Prostate gland (tissue), 2 donors: Measurements from ENCODE around the gene DLG2. TPM values are rescaled to one million over a fixed set of nuclear protein-coding genes. Genes with fewer than 3 reads are reported as not detected.
"Not testable (repeated sequence)": the region's sequence is repeated elsewhere in the genome, so short reads cannot be mapped to it uniquely, and the experiment has no call there.

Source experiments
- DNase-seq: peaks from one replicate; pipeline ENCODE4 v3.0.0-alpha.2; 2019; ENCODE audit warnings: low spot score
- H3K27ac ChIP-seq, 2 donors: fragments of 200-600 bp; sonication (generic); 2 replicates each; pipeline ENCODE4 v1.5.1; 2017 to 2019
- H3K27me3 ChIP-seq: fragments of 200-600 bp; sonication (generic); replicated peaks from 2 replicates; pipeline ENCODE4 v1.5.1; 2019; ENCODE audit not compliant: insufficient read depth
- H3K36me3 ChIP-seq, 2 donors: fragments of 200-600 bp; sonication (generic); 1 replicate in 1 of 2; 2 replicates in 1 of 2; pipeline versions ENCODE4 v1.5.1 to v1.8.1; 2017 to 2019
- H3K4me1 ChIP-seq: fragments of 200-600 bp; sonication (generic); replicated peaks from 2 replicates; pipeline ENCODE4 v1.5.1; 2019
- H3K4me3 ChIP-seq, 2 donors: fragments of 200-600 bp; sonication (generic); 2 replicates each; pipeline ENCODE4 v1.5.1; 2017 to 2019
- H3K9me3 ChIP-seq: fragments of 200-600 bp; sonication (generic); 2 replicates; pipeline ENCODE4 v1.5.1; 2017
- CTCF ChIP-seq, 4 experiments: fragments of 200-600 bp in 2 of 4; fragments of 450-650 bp in 2 of 4; sonication (generic) in 2 of 4; IDR thresholded peaks; 1 replicate in 3 of 4; 2 replicates in 1 of 4; pipeline ENCODE4 v1.5.1; 2016 to 2019; ENCODE audit warnings: antibody characterized with exemption in 4 of 4, mild to moderate bottlenecking in 2 of 4, moderate library complexity in 2 of 4
- POLR2A ChIP-seq: fragments of 450-650 bp; IDR thresholded peaks from one replicate; pipeline ENCODE4 v1.6.1; 2016; ENCODE audit warnings: antibody characterized with exemption, mild to moderate bottlenecking
- POLR2AphosphoS5 ChIP-seq: sonication (generic); formaldehyde crosslinking; IDR thresholded peaks from one replicate; pipeline ENCODE4 v1.6.1; 2017; ENCODE audit warnings: antibody characterized with exemption
- WGBS: methylation state at CpG from one replicate; pipeline ENCODE4 v1.1.5; 2018; 5-methylcytosine and 5-hydroxymethylcytosine counted together
- intact Hi-C: fragments of 100-400 bp; cut with DNase I; formaldehyde crosslinking; loops from one replicate; pipeline ENCODE4 v1.14.2; 2022
- total RNA-seq, 2 donors: library from RNA; depleted of rRNA; stranded (reverse); fragments of >200 nt; gene quantifications; one replicate each; pipeline ENCODE4 v1.1.0, GENCODE V29; 2016

DLG2 gene
- total RNA-seq, 2 donors from 2014 or later: 9.8 to 16.2 TPM

GRCh38 chr11:85626496-85626895 is 648 bp downstream of the DLG2 start:
- Histone ChIP-seq H3K9me3 (no peaks in the 10 kb centered on the region), H3K27me3 (no peaks in the 10 kb centered on the region), H3K4me3 (peak overlapping the region in 1 of 2 donors; percentile 59), H3K36me3 (no peaks in the 10 kb centered on the region), H3K4me1 (no peaks in the 10 kb centered on the region), H3K27ac (no peak overlapping the region)
- intact Hi-C loops: loop anchor here (5.0 kb wide), 1 partner anchor 61 kb away; the partner anchor contains the start of gene CCDC89
- WGBS: 51% methylated on average over 2 of the region's 2 CpGs
- DNase-seq: peak; percentile 10
- no peak for TF ChIP-seq CTCF (IDR thresholded peaks at IDR 0.05)
- no peak for TF ChIP-seq POLR2AphosphoS5

- Histone ChIP-seq H3K27me3 (no peaks in the 10 kb centered on the region), H3K36me3 (no peaks in the 10 kb centered on the region), H3K27ac (no peak overlapping the region), H3K9me3 (no peaks in the 10 kb centered on the region), H3K4me3 (no peak overlapping the region), H3K4me1 (no peaks in the 10 kb centered on the region)
- intact Hi-C loops: no loop called here
- TF ChIP-seq POLR2A (no peak), POLR2AphosphoS5 (no peak), CTCF (IDR thresholded peaks at IDR 0.05) (no peak)
- no peak for DNase-seq
- 92% methylated on average over 3 of the region's 3 CpGs for WGBS
These were observed 6.9 kb downstream of the DLG2 start for GRCh38 chr11:85620256-85620655.

- intact Hi-C loops: no loop called here
- WGBS: 92% methylated on average over 6 of the region's 6 CpGs
- no peak overlapping the region for H3K4me3 ChIP-seq
- H3K36me3 ChIP-seq: no peaks in the 10 kb centered on the region
- TF ChIP-seq POLR2A (no peak), CTCF (IDR thresholded peaks at IDR 0.05) (no peak), POLR2AphosphoS5 (no peak)
- H3K27ac ChIP-seq: no peak overlapping the region
- H3K27me3 ChIP-seq: no peaks in the 10 kb centered on the region
- no peaks in the 10 kb centered on the region for H3K4me1 ChIP-seq
- no peak for DNase-seq
- H3K9me3 ChIP-seq: no peaks in the 10 kb centered on the region
These were observed 7.6 kb downstream of the DLG2 start for GRCh38 chr11:85619499-85619898.

- H3K4me3 ChIP-seq, H3K27me3 ChIP-seq, DNase-seq, H3K4me1 ChIP-seq, H3K27ac ChIP-seq, intact Hi-C loops, H3K36me3 ChIP-seq, H3K9me3 ChIP-seq: not testable (repeated sequence)
- WGBS: 86% methylated on average over 2 of the region's 2 CpGs
These were observed 15.5 kb downstream of the DLG2 start for GRCh38 chr11:85611643-85612042.

GRCh38 chr11:85609286-85609685 is 17.9 kb downstream of the DLG2 start:
- DNase-seq, H3K9me3 ChIP-seq, H3K27me3 ChIP-seq, intact Hi-C loops, H3K27ac ChIP-seq, H3K4me3 ChIP-seq, H3K4me1 ChIP-seq, H3K36me3 ChIP-seq: not testable (repeated sequence)
- WGBS: 71% methylated on average over 2 of the region's 2 CpGs

GRCh38 chr11:85608621-85609020 is 18.5 kb downstream of the DLG2 start:
- H3K27me3 ChIP-seq, H3K27ac ChIP-seq, H3K36me3 ChIP-seq, H3K4me3 ChIP-seq, DNase-seq, intact Hi-C loops, H3K4me1 ChIP-seq, H3K9me3 ChIP-seq: not testable (repeated sequence)

GRCh38 chr11:85606237-85606636 is 20.9 kb downstream of the DLG2 start:
- H3K4me1 ChIP-seq, H3K36me3 ChIP-seq, H3K27ac ChIP-seq, H3K4me3 ChIP-seq, DNase-seq, H3K9me3 ChIP-seq, intact Hi-C loops, H3K27me3 ChIP-seq: not testable (repeated sequence)
- 92% methylated on average over 3 of the region's 3 CpGs for WGBS
